HEK293 (cell line): ENCODE data around the gene SLU7.

Source experiments
- EGR2 ChIP-seq: fragments of 450-650 bp; formaldehyde crosslinking; IDR thresholded peaks from 2 replicates; pipeline ENCODE4 v1.5.1; 2016; ENCODE audit warnings: low read depth, missing biosample characterization, missing genetic modification characterization
- GLI4 ChIP-seq: fragments of 450-650 bp; formaldehyde crosslinking; IDR thresholded peaks from 2 replicates; pipeline ENCODE4 v1.5.1; 2016; ENCODE audit warnings: missing biosample characterization, missing genetic modification characterization
- IKZF3 ChIP-seq: fragments of 450-650 bp; IDR thresholded peaks from 2 replicates; pipeline ENCODE4 v1.5.0; 2018; ENCODE audit warnings: missing biosample characterization, mild to moderate bottlenecking, missing genetic modification characterization, moderate library complexity
- KLF16 ChIP-seq: fragments of 450-650 bp; formaldehyde crosslinking; IDR thresholded peaks from 2 replicates; pipeline ENCODE4 v1.5.1; 2017; ENCODE audit warnings: missing biosample characterization, missing genetic modification characterization
- SP3 ChIP-seq: fragments of 450-650 bp; formaldehyde crosslinking; IDR thresholded peaks from 2 replicates; pipeline ENCODE4 v1.5.1; 2016; ENCODE audit warnings: missing biosample characterization, missing genetic modification characterization
- YY1 ChIP-seq: fragments of 450-650 bp; formaldehyde crosslinking; IDR thresholded peaks from 2 replicates; pipeline ENCODE4 v1.5.1; 2018; ENCODE audit warnings: missing biosample characterization, missing genetic modification characterization
- YY2 ChIP-seq: fragments of 450-650 bp; formaldehyde crosslinking; IDR thresholded peaks from 2 replicates; pipeline ENCODE4 v1.5.1; 2016; ENCODE audit warnings: missing biosample characterization, missing genetic modification characterization
- ZBTB1 ChIP-seq: fragments of 450-650 bp; formaldehyde crosslinking; IDR thresholded peaks from 2 replicates; pipeline ENCODE4 v1.5.1; 2016; ENCODE audit warnings: missing biosample characterization, missing genetic modification characterization
- ZBTB11 ChIP-seq: fragments of 450-650 bp; formaldehyde crosslinking; conservative IDR thresholded peaks from 2 replicates; pipeline ENCODE4 v1.5.1; 2016; ENCODE audit warnings: low read depth, missing biosample characterization, missing genetic modification characterization
- ZBTB20 ChIP-seq: fragments of 450-650 bp; formaldehyde crosslinking; IDR thresholded peaks from 2 replicates; pipeline ENCODE4 v1.5.1; 2016; ENCODE audit warnings: missing biosample characterization, missing genetic modification characterization
- ZBTB8A ChIP-seq: fragments of 450-650 bp; formaldehyde crosslinking; IDR thresholded peaks from 2 replicates; pipeline ENCODE4 v1.5.1; 2016; ENCODE audit warnings: missing biosample characterization, missing genetic modification characterization
- ZIC2 ChIP-seq: fragments of 450-650 bp; formaldehyde crosslinking; IDR thresholded peaks from 2 replicates; pipeline ENCODE4 v1.5.1; 2016; ENCODE audit warnings: missing biosample characterization, missing genetic modification characterization
- ZNF157 ChIP-seq: fragments of 450-650 bp; formaldehyde crosslinking; IDR thresholded peaks from 2 replicates; pipeline ENCODE4 v1.5.1; 2016; ENCODE audit warnings: missing biosample characterization, missing genetic modification characterization
- ZNF16 ChIP-seq: fragments of 450-650 bp; formaldehyde crosslinking; IDR thresholded peaks from 2 replicates; pipeline ENCODE4 v1.5.1; 2016; ENCODE audit warnings: low read depth, missing biosample characterization, missing genetic modification characterization
- ZNF174 ChIP-seq: fragments of 450-650 bp; formaldehyde crosslinking; IDR thresholded peaks from 2 replicates; pipeline ENCODE4 v1.5.0; 2017; ENCODE audit warnings: missing biosample characterization, mild to moderate bottlenecking, missing genetic modification characterization
- ZNF175 ChIP-seq: fragments of 450-650 bp; formaldehyde crosslinking; IDR thresholded peaks from 2 replicates; pipeline ENCODE4 v1.5.1; 2016; ENCODE audit warnings: missing biosample characterization, missing genetic modification characterization
- ZNF18 ChIP-seq: fragments of 450-650 bp; formaldehyde crosslinking; IDR thresholded peaks from 2 replicates; pipeline ENCODE4 v1.5.1; 2016; ENCODE audit warnings: missing biosample characterization, missing genetic modification characterization
- ZNF391 ChIP-seq: fragments of 450-650 bp; formaldehyde crosslinking; IDR thresholded peaks from 2 replicates; pipeline ENCODE4 v1.5.1; 2016; ENCODE audit warnings: low read depth, missing biosample characterization, missing genetic modification characterization, borderline replicate concordance
- ZNF423 ChIP-seq: fragments of 450-650 bp; formaldehyde crosslinking; IDR thresholded peaks from 2 replicates; pipeline ENCODE4 v1.5.1; 2016; ENCODE audit warnings: missing biosample characterization, missing genetic modification characterization
- ZNF426 ChIP-seq: fragments of 450-650 bp; formaldehyde crosslinking; IDR thresholded peaks from 2 replicates; pipeline ENCODE4 v1.5.1; 2017; ENCODE audit warnings: missing biosample characterization, missing genetic modification characterization, mild to moderate bottlenecking, inconsistent platforms, moderate library complexity
- ZNF513 ChIP-seq: fragments of 450-650 bp; IDR thresholded peaks from 2 replicates; pipeline ENCODE4 v1.5.1; 2018; ENCODE audit warnings: missing biosample characterization, missing genetic modification characterization
- ZNF530 ChIP-seq: fragments of 450-650 bp; formaldehyde crosslinking; IDR thresholded peaks from 2 replicates; pipeline ENCODE4 v1.5.1; 2016; ENCODE audit warnings: low read depth, missing biosample characterization, missing genetic modification characterization
- ZNF544 ChIP-seq: fragments of 450-650 bp; formaldehyde crosslinking; IDR thresholded peaks from 2 replicates; pipeline ENCODE4 v1.5.0; 2017; ENCODE audit warnings: missing biosample characterization, missing genetic modification characterization
- ZNF585B ChIP-seq: fragments of 450-650 bp; formaldehyde crosslinking; IDR thresholded peaks from 2 replicates; pipeline ENCODE4 v1.5.1; 2016; ENCODE audit warnings: missing biosample characterization, missing genetic modification characterization
- ZNF610 ChIP-seq: fragments of 450-650 bp; formaldehyde crosslinking; IDR thresholded peaks from 2 replicates; pipeline ENCODE4 v1.5.1; 2016; ENCODE audit warnings: missing biosample characterization, missing genetic modification characterization, borderline replicate concordance
- ZNF621 ChIP-seq: fragments of 450-650 bp; formaldehyde crosslinking; IDR thresholded peaks from 2 replicates; pipeline ENCODE4 v1.5.1; 2017; ENCODE audit warnings: missing biosample characterization, missing genetic modification characterization
- ZNF645 ChIP-seq: fragments of 450-650 bp; formaldehyde crosslinking; IDR thresholded peaks from 2 replicates; pipeline ENCODE4; 2016; ENCODE audit warnings: missing biosample characterization, missing genetic modification characterization
- ZNF658 ChIP-seq: fragments of 450-650 bp; formaldehyde crosslinking; IDR thresholded peaks from 2 replicates; pipeline ENCODE4; 2016; ENCODE audit warnings: missing biosample characterization, missing genetic modification characterization
- ZNF692 ChIP-seq: fragments of 450-650 bp; formaldehyde crosslinking; IDR thresholded peaks from 2 replicates; pipeline ENCODE4 v1.5.1; 2016; ENCODE audit warnings: missing biosample characterization, missing genetic modification characterization
- ZNF704 ChIP-seq: fragments of 450-650 bp; formaldehyde crosslinking; IDR thresholded peaks from 2 replicates; pipeline ENCODE4 v1.5.1; 2016; ENCODE audit warnings: missing biosample characterization, missing genetic modification characterization

SLU7 gene

GRCh38 chr5:160399402-160400353 is 19.2 kb downstream of the SLU7 start, which contains the start of gene FAM200C (continued):
- TF ChIP-seq ZNF645 (no peak), ZNF174 (no peak), ZNF692 (tag by site-specific recombination) (peak; percentile 57; the same call in 1 of the 2 replicates), ZNF426 (tag by site-specific recombination) (no peak), ZNF391 (tag by site-specific recombination) (0 out of 2 replicates have a peak, but pooled peaks have one; percentile 40), ZNF610 (tag by site-specific recombination) (no peak), ZNF621 (tag by site-specific recombination) (no peak), ZNF18 (tag by site-specific recombination) (no peak), ZNF704 (tag by site-specific recombination) (no peak), IKZF3 (tag by site-specific recombination) (peak; percentile 93), KLF16 (tag by site-specific recombination) (no peak), ZNF175 (tag by site-specific recombination) (no peak), YY2 (no peak), ZBTB1 (no peak), ZNF513 (tag by site-specific recombination) (no peak), ZNF544 (tag by site-specific recombination) (no peak), ZNF157 (tag by site-specific recombination) (no peak), ZIC2 (tag by site-specific recombination) (no peak), EGR2 (tag by site-specific recombination) (peak; percentile 15; the same call in 1 of the 2 replicates), YY1 (tag by site-specific recombination) (peak; percentile 39; the same call in 1 of the 2 replicates), SP3 (peak; percentile 62), GLI4 (tag by site-specific recombination) (no peak), ZNF585B (tag by site-specific recombination) (no peak), ZBTB11 (tag by site-specific recombination) (peak; percentile 68), ZBTB20 (tag by site-specific recombination) (peak; percentile 88), ZNF658 (tag by site-specific recombination) (no peak), ZBTB8A (tag by site-specific recombination) (peak; percentile 93), ZNF423 (no peak), ZNF530 (no peak), ZNF16 (tag by site-specific recombination) (no peak)
